A673 (cell line): ENCODE data around the gene TBCC. TPM values are rescaled to one million over a fixed set of nuclear protein-coding genes. Genes with fewer than 3 reads are reported as not detected.

Experiments
- BruUV-seq: library from RNA; stranded (reverse); fragments of 400-500 nt; replicated peaks from 2 replicates; lab custom pipeline; 2021; lab: Mats Ljungman, UMichigan
- CTCF ChIA-PET: fragments of 300-600 bp; sonication (Branson Sonifier 250); formaldehyde crosslinking; loops from one replicate; lab custom pipeline; 2022; ENCODE audit warnings: antibody characterized with exemption; lab: Charles Lee
- POLR2A ChIA-PET: fragments of 300-600 bp; sonication (Branson Sonifier 250); formaldehyde crosslinking; loops from one replicate; lab custom pipeline; 2022; ENCODE audit warnings: antibody characterized with exemption; ENCODE audit not compliant: low non-redundant PET; lab: Charles Lee
- DNase-seq: peaks from one replicate; pipeline ENCODE4 v3.0.0-alpha.2; 2015; ENCODE audit warnings: low spot score
- H3K27ac ChIP-seq: fragments of 200-600 bp; sonication (generic); 2 replicates; pipeline ENCODE4 v1.5.1; 2016; ENCODE audit warnings: mixed run types, low read depth, mild to moderate bottlenecking, mixed read lengths, antibody characterized with exemption, low read length; ENCODE audit not compliant: poor library complexity, severe bottlenecking
- H3K27me3 ChIP-seq: fragments of 200-600 bp; sonication (generic); replicated peaks from 2 replicates; pipeline ENCODE4 v1.6.1; 2017; ENCODE audit warnings: mixed run types, low read depth, mild to moderate bottlenecking, mixed read lengths, antibody characterized with exemption, low read length; ENCODE audit not compliant: insufficient read depth, poor library complexity
- H3K36me3 ChIP-seq: fragments of 200-600 bp; sonication (generic); 2 replicates; pipeline ENCODE4 v1.6.1; 2016; ENCODE audit warnings: mixed run types, mild to moderate bottlenecking, mixed read lengths, antibody characterized with exemption, low read length; ENCODE audit not compliant: insufficient read depth, poor library complexity, severe bottlenecking
- H3K4me1 ChIP-seq: fragments of 200-600 bp; sonication (generic); 2 replicates; pipeline ENCODE4 v1.6.1; 2017; ENCODE audit warnings: mixed run types, mild to moderate bottlenecking, mixed read lengths, antibody characterized with exemption, low read length; ENCODE audit not compliant: insufficient read depth, poor library complexity, severe bottlenecking
- H3K4me3 ChIP-seq: fragments of 200-600 bp; sonication (generic); 2 replicates; pipeline ENCODE4 v1.5.1; 2016; ENCODE audit warnings: low read depth, mixed run types, mild to moderate bottlenecking, mixed read lengths, low read length; ENCODE audit not compliant: poor library complexity, severe bottlenecking
- H3K9me3 ChIP-seq: fragments of 200-600 bp; sonication (generic); 2 replicates; pipeline ENCODE4 v1.6.1; 2016; ENCODE audit warnings: mixed run types, low read depth, mild to moderate bottlenecking, mixed read lengths, antibody characterized with exemption, low read length; ENCODE audit not compliant: poor library complexity, severe bottlenecking
- CTCF ChIP-seq: fragments of 300-800, 200-600 bp; sonication (generic); conservative IDR thresholded peaks from 2 replicates; pipeline ENCODE4 v1.5.1; 2017; ENCODE audit warnings: low read depth, mild to moderate bottlenecking, antibody characterized with exemption, low read length, moderate library complexity, mixed read lengths
- EZH2 ChIP-seq: fragments of 200-600 bp; sonication (generic); IDR thresholded peaks from 2 replicates; pipeline ENCODE4 v1.6.1; 2017; ENCODE audit warnings: borderline replicate concordance, low read depth, mild to moderate bottlenecking, mixed read lengths, antibody characterized with exemption, low read length; ENCODE audit not compliant: poor library complexity, severe bottlenecking
- intact Hi-C: fragments of 100-400 bp; cut with micrococcal nuclease; formaldehyde crosslinking; loops from one replicate; pipeline ENCODE4 v1.10.0; 2022; ENCODE audit not compliant: unreplicated experiment
- total RNA-seq: library from RNA; stranded (reverse); gene quantifications from 2 replicates; pipeline ENCODE4 v1.2.3, GENCODE V29; 2021

TBCC gene
- total RNA-seq, 1 experiment from 2014 or later, result 31.3 TPM

GRCh38 chr6:42762426-42762859, 16.5 kb upstream of the TBCC start:
- no peaks in the 10 kb centered on the region for H3K9me3 ChIP-seq
- no peak for TF ChIP-seq CTCF
- no peak for TF ChIP-seq EZH2
- no peak for DNase-seq
- no peaks in the 10 kb centered on the region for H3K36me3 ChIP-seq
- no TSS peak for BruUV-seq
- CTCF ChIA-PET, result no interaction called here
- no peak overlapping the region for H3K4me3 ChIP-seq
- H3K27ac ChIP-seq, result no peak overlapping the region
- POLR2A ChIA-PET, result no interaction called here
- H3K4me1 ChIP-seq, result no peaks in the 10 kb centered on the region
- intact Hi-C loops, result no loop called here
- H3K27me3 ChIP-seq, result no peaks in the 10 kb centered on the region

- no TSS peak for BruUV-seq
- Histone ChIP-seq H3K4me3 (no peak overlapping the region), H3K36me3 (no peaks in the 10 kb centered on the region), H3K4me1 (no peaks in the 10 kb centered on the region), H3K27me3 (no peaks in the 10 kb centered on the region), H3K27ac (no peak overlapping the region), H3K9me3 (no peaks in the 10 kb centered on the region)
- no peak for DNase-seq
- ChIA-PET CTCF (no interaction called here), POLR2A (interaction anchor here (0.6 kb wide), 1 partner anchor 20 kb away, joined by 29 read pairs; the partner anchor contains the start of gene BICRAL)
- intact Hi-C loops, result no loop called here
- TF ChIP-seq CTCF (no peak), EZH2 (no peak)
Measured at GRCh38 chr6:42761287-42762067, 15.6 kb upstream of the TBCC start.

- no peaks in the 10 kb centered on the region for H3K36me3 ChIP-seq
- CTCF ChIA-PET, result no interaction called here
Measured at GRCh38 chr6:42758756-42759430, 13.0 kb upstream of the TBCC start.

More at GRCh38 chr6:42758756-42759430, 13.0 kb upstream of the TBCC start:
- Histone ChIP-seq H3K4me3 (no peak overlapping the region), H3K9me3 (no peaks in the 10 kb centered on the region), H3K27ac (no peak overlapping the region), H3K4me1 (no peaks in the 10 kb centered on the region), H3K27me3 (no peaks in the 10 kb centered on the region)
- TF ChIP-seq CTCF, result no peak
- no peak for TF ChIP-seq EZH2
- no peak for DNase-seq
- intact Hi-C loops, result no loop called here
- BruUV-seq, result no TSS peak
- POLR2A ChIA-PET, result interaction anchor here (0.5 to 0.6 kb wide), 2 partner anchors 43 to 1696 kb away, joined by 3 read pairs; no protein-coding TSS in a partner anchor
